Activated naive CD4-positive, alpha-beta T cell treated with anti-CD3 and anti-CD28 coated beads, Interleukin-2, amount 50 U/mL, for 16 hours (primary cell): ENCODE data around the gene PPP1R13B.

Experiments
- DNase-seq: peaks from one replicate; pipeline ENCODE4 v3.0.0-alpha.2; 2020

The PPP1R13B gene

GRCh38 chr14:103739793-103740501 lies 107.4 kb downstream of the PPP1R13B start:
- no peak for DNase-seq

GRCh38 chr14:103739466-103739792 lies 107.9 kb downstream of the PPP1R13B start:
- no peak for DNase-seq

GRCh38 chr14:103738701-103739451 lies 108.5 kb downstream of the PPP1R13B start:
- DNase-seq = no peak

- DNase-seq = no peak
Measured at GRCh38 chr14:103738166-103738565, 109.2 kb downstream of the PPP1R13B start.

GRCh38 chr14:103737432-103738045 lies 109.8 kb downstream of the PPP1R13B start:
- no peak for DNase-seq

- no peak for DNase-seq
Measured at GRCh38 chr14:103736546-103737431, 110.6 kb downstream of the PPP1R13B start.

- DNase-seq = no peak
Measured at GRCh38 chr14:103735815-103736545, 111.4 kb downstream of the PPP1R13B start.

- DNase-seq = no peak
Measured at GRCh38 chr14:103735439-103735814, 111.9 kb downstream of the PPP1R13B start.

GRCh38 chr14:103735022-103735421 lies 112.4 kb downstream of the PPP1R13B start:
- DNase-seq = no peak

GRCh38 chr14:103734081-103734888 lies 113.1 kb downstream of the PPP1R13B start:
- no peak for DNase-seq

GRCh38 chr14:103733651-103734050 lies 113.7 kb downstream of the PPP1R13B start:
- no peak for DNase-seq

- DNase-seq = no peak
Measured at GRCh38 chr14:103732868-103733620, 114.3 kb downstream of the PPP1R13B start.

- no peak for DNase-seq
Measured at GRCh38 chr14:103731916-103732867, 115.2 kb downstream of the PPP1R13B start.

- DNase-seq = no peak
Measured at GRCh38 chr14:103731481-103731880, 115.9 kb downstream of the PPP1R13B start.

- no peak for DNase-seq
Measured at GRCh38 chr14:103730490-103731035, 116.8 kb downstream of the PPP1R13B start.

GRCh38 chr14:103729496-103730448 lies 117.6 kb downstream of the PPP1R13B start:
- DNase-seq = no peak

- no peak for DNase-seq
Measured at GRCh38 chr14:103728721-103729120, 118.7 kb downstream of the PPP1R13B start.

- no peak for DNase-seq
Measured at GRCh38 chr14:103728141-103728540, 119.2 kb downstream of the PPP1R13B start.
